Right cardiac atrium (tissue), 5 donors: ENCODE results near the gene OR7C1. TPM values are rescaled to one million over a fixed set of nuclear protein-coding genes. Genes with fewer than 3 reads are reported as not detected.

ENCODE experiments used
- ATAC-seq, 2 donors: fragments of 200-7000 bp; cut with Tn5 transposase; one replicate each; pipeline versions ENCODE4 v1.8.0 to v1.9.1; 2020; ENCODE audit warnings: moderate library complexity in 2 of 2, mild to moderate bottlenecking in 1 of 2
- DNase-seq, 3 donors: peaks; one replicate each; pipeline ENCODE4 v3.0.0-alpha.2; 2020
- H3K27ac ChIP-seq: one replicate; pipeline ENCODE4 v1.5.1; 2013; ENCODE audit warnings: mild to moderate bottlenecking, low read length, control low read depth, moderate library complexity
- H3K27me3 ChIP-seq: one replicate; pipeline ENCODE4 v1.6.1; 2013; ENCODE audit not compliant: control insufficient read depth, insufficient read depth
- H3K4me1 ChIP-seq: one replicate; pipeline ENCODE4 v1.6.1; 2013; ENCODE audit warnings: low read length; ENCODE audit not compliant: control insufficient read depth, insufficient read depth
- H3K4me3 ChIP-seq: one replicate; pipeline ENCODE4 v1.5.1; 2013; ENCODE audit warnings: low read length, control low read depth
- H3K9me3 ChIP-seq: one replicate; pipeline ENCODE4 v1.6.1; 2013; ENCODE audit warnings: low read length; ENCODE audit not compliant: control insufficient read depth
- WGBS: extraction: QIAGEN DNeasy Blood & Tissue Kit; methylation state at CpG from one replicate; pipeline ENCODE4 v1.1.7; 2013; 5-methylcytosine and 5-hydroxymethylcytosine counted together
- intact Hi-C, 4 donors: fragments of 100-400 bp; cut with DNase I; formaldehyde crosslinking; loops; one replicate each; pipeline versions ENCODE4 v1.11.0 to v1.14.0; 2022 to 2023
- long read RNA-seq, 4 donors: library from polyadenylated mRNA; unstranded; transcript quantifications; one replicate each; pipeline ENCODE4 v2.0.0, GENCODE V29; 2020 to 2021
- polyA plus RNA-seq: library from polyadenylated mRNA; stranded (reverse); fragments of 200-250 nt; gene quantifications from one replicate; pipeline ENCODE4 v1.2.3, GENCODE V29; 2013
- total RNA-seq, 4 donors: library from RNA; stranded (reverse); fragmentation: NEBNext Ultra II Directional; extraction: Animal tissue kit (Norgen Biotek cat#: 25700); gene quantifications; one replicate each; pipeline ENCODE4 v1.2.1, GENCODE V29; 2021
- donor health status: healthy with polysubstance abuse.
- donor health status: DM: no; HTN: yes; CAD: no.
- donor health status: DM: no; HTN: no; CAD: no.
- donor health status: DM: no; HTN: yes; CAD: no; lungs with severe emphysema.
- donor health status: DM: yes; HTN: yes; CAD: no.

OR7C1 gene
- not detected for total RNA-seq
- 0.05 TPM for polyA plus RNA-seq
- long read RNA-seq, donor 1, result 0 reads
- long read RNA-seq, donor 2, result 0 reads
- long read RNA-seq, donor 3, result 0 reads
- long read RNA-seq, donor 4, result 0 reads

GRCh38 chr19:14835011-14835410, at the start of gene OR7C1, which contains the start of gene OR7A5:
Gene OR7C1 (minus strand): TSS chr19:14835185. CDS start chr19:14800136, 35,049 bp downstream.
Gene OR7A5 (minus strand): TSS chr19:14835185. CDS start chr19:14828241, 6,944 bp downstream.
- WGBS, result 4% methylated on average over 1 of the region's 1 CpG
- intact Hi-C loops, result no loop called here
- ATAC-seq, result no peak

GRCh38 chr19:14871619-14872230, 36.7 kb upstream of the OR7C1 start:
- no peaks in the 10 kb centered on the region for H3K9me3 ChIP-seq
- DNase-seq (no peak), ATAC-seq (no peak)
- intact Hi-C loops, result no loop called here
- no peak overlapping the region for H3K27ac ChIP-seq
- no peaks in the 10 kb centered on the region for H3K4me1 ChIP-seq
- no peaks in the 10 kb centered on the region for H3K27me3 ChIP-seq
- 74% methylated on average over 4 of the region's 4 CpGs for WGBS
- no peak overlapping the region for H3K4me3 ChIP-seq

More at GRCh38 chr19:14835011-14835410, at the start of gene OR7C1, which contains the start of gene OR7A5:
- no peaks in the 10 kb centered on the region for H3K4me1 ChIP-seq
- H3K4me3 ChIP-seq, result no peak within 1 kb of the TSS
- no peaks in the 10 kb centered on the region for H3K27me3 ChIP-seq
- DNase-seq, result no peak
- no peaks in the 10 kb centered on the region for H3K9me3 ChIP-seq
- no peak within 1 kb of the TSS for H3K27ac ChIP-seq

DNA sequence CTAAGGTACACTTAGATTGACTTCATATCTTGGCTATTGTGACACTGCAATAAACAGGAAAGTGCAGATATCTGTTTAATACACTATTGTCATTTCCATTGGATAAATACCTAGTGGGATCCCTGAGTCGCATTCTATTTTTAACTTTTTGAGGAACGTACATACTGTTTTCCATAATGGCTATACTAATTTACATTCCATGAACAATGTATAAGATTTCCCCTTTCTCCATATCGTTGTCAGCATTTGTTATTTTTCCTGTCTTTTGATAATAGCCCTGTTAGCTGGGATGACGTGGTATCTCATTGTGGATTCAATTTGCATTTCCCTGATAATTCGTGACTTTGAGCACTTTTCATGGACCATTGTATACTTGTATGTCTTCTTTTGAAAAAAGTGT, 33.5 kb upstream of the OR7C1 start:
- no peaks in the 10 kb centered on the region for H3K27me3 ChIP-seq
- WGBS, result 60% methylated on average over 5 of the region's 5 CpGs

GRCh38 chr19:14848822-14849221, 13.8 kb upstream of the OR7C1 start, which contains the start of gene OR7A10:
Gene OR7A10 (minus strand): TSS chr19:14848922. CDS start chr19:14841877, 7,045 bp downstream.
- ATAC-seq (no peak), DNase-seq (no peak)
- no peaks in the 10 kb centered on the region for H3K27me3 ChIP-seq
- intact Hi-C loops, result no loop called here
- no peaks in the 10 kb centered on the region for H3K9me3 ChIP-seq
- no peak within 1 kb of the TSS for H3K27ac ChIP-seq
- no peaks in the 10 kb centered on the region for H3K4me1 ChIP-seq
- H3K4me3 ChIP-seq, result no peak within 1 kb of the TSS
- 78% methylated on average over 5 of the region's 5 CpGs for WGBS

More for the DNA sequence above, 33.5 kb upstream of the OR7C1 start:
- intact Hi-C loops, result no loop called here
- no peaks in the 10 kb centered on the region for H3K4me1 ChIP-seq
- DNase-seq, result no peak
- no peak for ATAC-seq
- H3K9me3 ChIP-seq, result no peaks in the 10 kb centered on the region
- no peak overlapping the region for H3K27ac ChIP-seq
- H3K4me3 ChIP-seq, result no peak overlapping the region

GRCh38 chr19:14843578-14843977, 8.6 kb upstream of the OR7C1 start:
- ATAC-seq (no peak), DNase-seq (no peak)
- H3K27me3 ChIP-seq, result no peaks in the 10 kb centered on the region
- 40% methylated on average over 6 of the region's 6 CpGs for WGBS
- no peaks in the 10 kb centered on the region for H3K9me3 ChIP-seq
- H3K27ac ChIP-seq, result no peak overlapping the region
- H3K4me1 ChIP-seq, result no peaks in the 10 kb centered on the region
- no peak overlapping the region for H3K4me3 ChIP-seq
- intact Hi-C loops, result no loop called here

GRCh38 chr19:14843169-14843568, 8.2 kb upstream of the OR7C1 start:
- no peak for DNase-seq
- H3K4me3 ChIP-seq, result no peak overlapping the region
- H3K27me3 ChIP-seq, result no peaks in the 10 kb centered on the region
- WGBS, result 35% methylated on average over 2 of the region's 2 CpGs
- no peaks in the 10 kb centered on the region for H3K9me3 ChIP-seq
- H3K27ac ChIP-seq, result no peak overlapping the region
- intact Hi-C loops, result no loop called here
- H3K4me1 ChIP-seq, result no peaks in the 10 kb centered on the region
- no peak for ATAC-seq

DNA sequence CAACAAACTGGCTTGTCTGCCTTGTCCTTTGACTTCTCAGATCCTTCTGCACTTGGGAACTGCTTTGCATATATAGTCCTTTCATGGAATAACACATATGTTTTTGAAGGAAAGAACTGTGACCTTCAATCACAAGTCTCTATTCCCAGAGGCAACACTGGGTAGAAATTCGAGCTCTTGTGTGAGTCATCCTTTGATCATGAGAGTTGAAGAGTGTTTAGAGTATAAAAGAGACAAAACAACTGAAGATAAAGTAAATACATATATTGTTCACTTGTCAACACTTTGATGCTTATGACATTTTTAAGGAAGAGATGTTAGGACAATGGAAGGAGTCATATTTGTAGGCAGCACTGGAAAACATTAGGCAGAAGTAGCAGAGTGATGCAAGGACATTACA, 5.2 kb upstream of the OR7C1 start:
- no peaks in the 10 kb centered on the region for H3K9me3 ChIP-seq
- 24% methylated on average over 1 of the region's 1 CpG for WGBS
- no peak overlapping the region for H3K4me3 ChIP-seq
- no peak overlapping the region for H3K27ac ChIP-seq
- no peaks in the 10 kb centered on the region for H3K27me3 ChIP-seq
- no peaks in the 10 kb centered on the region for H3K4me1 ChIP-seq
- intact Hi-C loops, result no loop called here
- no peak for ATAC-seq
- no peak for DNase-seq

GRCh38 chr19:14837391-14837790, 2.4 kb upstream of the OR7C1 start:
- no peak overlapping the region for H3K27ac ChIP-seq
- intact Hi-C loops, result no loop called here
- H3K4me3 ChIP-seq, result no peak overlapping the region
- no peak for DNase-seq
- no peak for ATAC-seq
- no peaks in the 10 kb centered on the region for H3K9me3 ChIP-seq
- 64% methylated on average over 4 of the region's 4 CpGs for WGBS
- H3K4me1 ChIP-seq, result no peaks in the 10 kb centered on the region
- no peaks in the 10 kb centered on the region for H3K27me3 ChIP-seq

DNA sequence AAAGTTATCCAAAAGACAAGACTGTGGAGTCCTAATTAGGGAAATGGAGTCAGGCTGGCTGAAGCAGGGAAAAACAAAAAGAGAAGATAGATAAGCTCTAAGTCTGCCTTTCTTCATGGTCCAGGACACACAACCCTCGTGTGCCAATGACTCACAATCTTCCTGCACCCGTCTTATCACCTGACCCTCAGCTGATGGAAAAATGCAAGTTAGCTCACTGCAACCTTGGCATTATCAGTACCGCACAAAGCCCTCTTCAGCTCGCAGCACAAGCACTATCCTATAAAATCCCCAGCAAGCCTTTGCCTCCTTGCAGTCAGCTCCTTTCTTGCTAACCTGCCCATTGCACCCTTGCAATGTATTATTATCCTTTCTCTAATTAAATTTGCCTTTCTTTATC, 4.3 kb downstream of the OR7C1 start:
- Histone ChIP-seq H3K27me3 (no peaks in the 10 kb centered on the region), H3K4me3 (no peak overlapping the region), H3K27ac (no peak overlapping the region), H3K9me3 (no peaks in the 10 kb centered on the region), H3K4me1 (no peaks in the 10 kb centered on the region)
- 19% methylated on average over 4 of the region's 4 CpGs for WGBS
- ATAC-seq (no peak), DNase-seq (no peak)
- intact Hi-C loops, result no loop called here

- H3K27me3 ChIP-seq, result no peaks in the 10 kb centered on the region
- WGBS, result 90% methylated on average over 2 of the region's 2 CpGs
- H3K4me3 ChIP-seq, result no peak overlapping the region
- ATAC-seq (no peak), DNase-seq (no peak)
- H3K9me3 ChIP-seq, result peaks cover 3% of the 10 kb centered on the region
- H3K4me1 ChIP-seq, result no peaks in the 10 kb centered on the region
- no peak overlapping the region for H3K27ac ChIP-seq
- intact Hi-C loops, result no loop called here
These were observed 9.0 kb downstream of the OR7C1 start for GRCh38 chr19:14826006-14826405.

GRCh38 chr19:14821937-14822336, 13.0 kb downstream of the OR7C1 start:
- DNase-seq (no peak), ATAC-seq (no peak)
- no peaks in the 10 kb centered on the region for H3K4me1 ChIP-seq
- H3K27ac ChIP-seq, result no peak overlapping the region
- WGBS, result 29% methylated on average over 6 of the region's 6 CpGs
- intact Hi-C loops, result no loop called here
- H3K4me3 ChIP-seq, result no peak overlapping the region
- H3K27me3 ChIP-seq, result no peaks in the 10 kb centered on the region
- H3K9me3 ChIP-seq, result peaks cover 3% of the 10 kb centered on the region
